HEK293 (cell line): ENCODE data around the gene SCRN2.

Source experiments
- CTCF ChIA-PET: fragments of 350-600 bp; formaldehyde crosslinking; extraction: SDS; loops from one replicate; lab custom pipeline; 2021; ENCODE audit warnings: antibody characterized with exemption; lab: Yijun Ruan, JAX
- POLR2A ChIA-PET: fragments of 300-600 bp; formaldehyde crosslinking; extraction: SDS; loops from one replicate; lab custom pipeline; 2020; ENCODE audit warnings: antibody characterized with exemption, inconsistent platforms; lab: Yijun Ruan, JAX
- H3K27ac ChIP-seq: fragments of 200-500 bp; sonication (Bioruptor generic); 2 replicates; pipeline ENCODE4 v1.5.1; 2014; ENCODE audit warnings: low read depth, low read length, control low read depth, inconsistent platforms; ENCODE audit errors: extremely low read depth
- H3K36me3 ChIP-seq, 2 experiments: fragments of 200-500 bp in 1 of 2; sonication (Bioruptor generic) in 1 of 2; 1 replicate in 1 of 2; 2 replicates in 1 of 2; pipeline ENCODE4 v1.5.1; 2014 to 2017; ENCODE audit warnings: inconsistent platforms in 2 of 2, low read length in 2 of 2; ENCODE audit not compliant: control insufficient read depth in 2 of 2, insufficient read depth in 1 of 2
- H3K4me1 ChIP-seq: fragments of 200-500 bp; sonication (Bioruptor generic); 2 replicates; pipeline ENCODE4 v1.5.1; 2014; ENCODE audit warnings: mild to moderate bottlenecking, low read length, inconsistent platforms; ENCODE audit not compliant: control insufficient read depth, insufficient read depth
- H3K4me3 ChIP-seq: 2 replicates; pipeline ENCODE4 v1.5.1; 2011; ENCODE audit warnings: low read depth, mild to moderate bottlenecking, control low read depth, low read length, moderate library complexity
- H3K9me3 ChIP-seq: fragments of 200-500 bp; sonication (Bioruptor generic); 2 replicates; pipeline ENCODE4 v1.5.1; 2014; ENCODE audit warnings: low read depth, low read length, inconsistent platforms; ENCODE audit not compliant: control insufficient read depth, insufficient read depth
- IKZF3 ChIP-seq: fragments of 450-650 bp; IDR thresholded peaks from 2 replicates; pipeline ENCODE4 v1.5.0; 2018; ENCODE audit warnings: missing biosample characterization, mild to moderate bottlenecking, missing genetic modification characterization, moderate library complexity
- SP2 ChIP-seq: fragments of 450-650 bp; formaldehyde crosslinking; IDR thresholded peaks from 2 replicates; pipeline ENCODE4 v1.5.1; 2016; ENCODE audit warnings: missing biosample characterization, missing genetic modification characterization
- TCF7L2 ChIP-seq: IDR thresholded peaks from 2 replicates; pipeline ENCODE4 v1.6.1; 2011; ENCODE audit warnings: low read depth, mild to moderate bottlenecking, inconsistent platforms, low read length, moderate library complexity, borderline replicate concordance
- ZBTB48 ChIP-seq: fragments of 450-650 bp; formaldehyde crosslinking; IDR thresholded peaks from 2 replicates; pipeline ENCODE4 v1.5.1; 2016; ENCODE audit warnings: missing biosample characterization, missing genetic modification characterization
- ZNF112 ChIP-seq: fragments of 450-650 bp; formaldehyde crosslinking; IDR thresholded peaks from 2 replicates; pipeline ENCODE4 v1.5.0; 2017; ENCODE audit warnings: missing biosample characterization, missing genetic modification characterization
- ZNF121 ChIP-seq: fragments of 450-650 bp; formaldehyde crosslinking; IDR thresholded peaks from 2 replicates; pipeline ENCODE4 v1.5.1; 2016; ENCODE audit warnings: missing biosample characterization, missing genetic modification characterization
- ZNF214 ChIP-seq: fragments of 450-650 bp; formaldehyde crosslinking; IDR thresholded peaks from 2 replicates; pipeline ENCODE4 v1.5.1; 2017; ENCODE audit warnings: missing biosample characterization, mild to moderate bottlenecking, missing genetic modification characterization, borderline replicate concordance
- ZNF221 ChIP-seq: fragments of 450-650 bp; formaldehyde crosslinking; IDR thresholded peaks from 2 replicates; pipeline ENCODE4 v1.5.1; 2017; ENCODE audit warnings: missing biosample characterization, missing genetic modification characterization, borderline replicate concordance
- ZNF292 ChIP-seq: fragments of 450-650 bp; formaldehyde crosslinking; IDR thresholded peaks from 2 replicates; pipeline ENCODE4 v1.5.1; 2016; ENCODE audit warnings: low read depth, missing biosample characterization, missing genetic modification characterization, borderline replicate concordance
- ZNF324 ChIP-seq: fragments of 450-650 bp; formaldehyde crosslinking; IDR thresholded peaks from 2 replicates; pipeline ENCODE4 v1.5.1; 2016; ENCODE audit warnings: missing biosample characterization, missing genetic modification characterization
- ZNF37A ChIP-seq: fragments of 450-650 bp; IDR thresholded peaks from 2 replicates; pipeline ENCODE4 v1.5.1; 2018; ENCODE audit warnings: missing biosample characterization, missing genetic modification characterization
- ZNF426 ChIP-seq: fragments of 450-650 bp; formaldehyde crosslinking; IDR thresholded peaks from 2 replicates; pipeline ENCODE4 v1.5.1; 2017; ENCODE audit warnings: missing biosample characterization, missing genetic modification characterization, mild to moderate bottlenecking, inconsistent platforms, moderate library complexity
- ZNF48 ChIP-seq: fragments of 450-650 bp; formaldehyde crosslinking; IDR thresholded peaks from 2 replicates; pipeline ENCODE4 v1.5.1; 2016; ENCODE audit warnings: missing biosample characterization, missing genetic modification characterization
- ZNF501 ChIP-seq: fragments of 450-650 bp; formaldehyde crosslinking; IDR thresholded peaks from 2 replicates; pipeline ENCODE4 v1.5.1; 2016; ENCODE audit warnings: missing biosample characterization, missing genetic modification characterization
- ZNF560 ChIP-seq: fragments of 450-650 bp; formaldehyde crosslinking; IDR thresholded peaks from 2 replicates; pipeline ENCODE4 v1.5.1; 2017; ENCODE audit warnings: missing biosample characterization, missing genetic modification characterization, borderline replicate concordance
- ZNF561 ChIP-seq: fragments of 450-650 bp; IDR thresholded peaks from 2 replicates; pipeline ENCODE4 v1.5.1; 2018; ENCODE audit warnings: missing biosample characterization, missing genetic modification characterization, borderline replicate concordance
- ZNF585B ChIP-seq: fragments of 450-650 bp; formaldehyde crosslinking; IDR thresholded peaks from 2 replicates; pipeline ENCODE4 v1.5.1; 2016; ENCODE audit warnings: missing biosample characterization, missing genetic modification characterization
- TF ChIP-seq, protein P1 (sequence below): fragments of 450-650 bp; formaldehyde crosslinking; IDR thresholded peaks from 2 replicates; pipeline ENCODE4 v1.5.1; 2016; ENCODE audit warnings: missing biosample characterization, missing genetic modification characterization
- TF ChIP-seq, protein P2 (sequence below): fragments of 450-650 bp; formaldehyde crosslinking; IDR thresholded peaks from 2 replicates; pipeline ENCODE4 v1.5.1; 2016; ENCODE audit warnings: missing biosample characterization, missing genetic modification characterization
- TF ChIP-seq, protein P3 (sequence below): fragments of 450-650 bp; formaldehyde crosslinking; IDR thresholded peaks from 2 replicates; pipeline ENCODE4 v1.5.1; 2017; ENCODE audit warnings: missing biosample characterization, missing genetic modification characterization
- TF ChIP-seq, protein P4 (sequence below): fragments of 450-650 bp; formaldehyde crosslinking; IDR thresholded peaks from 2 replicates; pipeline ENCODE4 v1.5.1; 2016; ENCODE audit warnings: missing biosample characterization, missing genetic modification characterization

SCRN2 gene

DNA sequence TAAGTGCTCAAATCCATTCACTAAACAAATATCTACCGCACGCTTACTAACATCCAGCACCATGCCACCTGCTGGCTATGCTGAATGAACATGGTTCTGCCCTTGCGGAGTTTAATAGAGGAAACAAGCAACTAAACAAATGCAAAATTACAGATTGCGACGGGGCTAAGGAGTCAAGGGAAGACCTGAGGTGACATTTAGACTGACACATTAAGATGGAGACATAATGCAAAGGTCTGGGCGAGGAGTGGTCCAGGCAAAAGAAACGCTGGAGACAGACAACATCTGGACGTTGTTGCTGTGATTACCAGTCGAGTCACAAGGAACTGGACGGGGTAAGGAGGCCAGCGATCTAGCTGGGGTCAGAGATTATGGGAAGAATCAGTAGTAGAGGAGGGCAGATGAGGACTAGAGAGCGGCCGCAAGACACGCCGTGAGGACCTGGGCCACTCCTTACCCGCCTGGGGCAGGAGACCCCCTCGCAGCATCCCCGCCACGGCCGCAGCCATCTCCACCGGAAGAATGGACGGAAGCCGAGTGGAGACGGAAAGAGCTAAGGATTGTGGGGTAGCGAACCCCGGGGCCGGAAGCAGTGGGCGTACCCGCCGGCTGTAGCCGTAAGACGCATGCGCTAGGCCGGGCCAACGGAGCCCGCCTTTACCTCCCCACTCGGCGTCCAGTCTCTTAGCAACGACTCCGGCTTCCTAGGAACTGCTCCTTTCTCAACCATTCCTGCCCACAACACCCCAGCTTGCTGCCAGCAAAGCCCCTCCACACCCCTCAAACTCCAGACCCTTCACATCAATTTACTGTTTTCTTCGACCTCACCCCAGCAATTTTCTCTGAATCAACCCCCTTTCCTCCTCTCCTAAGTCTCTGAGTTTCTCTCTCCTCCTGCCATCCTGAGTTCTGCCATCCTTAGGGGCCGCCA lies 9.8 kb downstream of the SCRN2 start, which contains the start of the genes LRRC46 and MRPL10 (continued):
- TF ChIP-seq ZNF292 (tag by site-specific recombination) (no peak), ZNF324 (tag by site-specific recombination) (0 out of 2 replicates have a peak, but pooled peaks have one; percentile 42), ZNF221 (tag by site-specific recombination) (no peak), ZNF112 (tag by site-specific recombination) (no peak), ZNF37A (tag by site-specific recombination) (no peak)

DNA sequence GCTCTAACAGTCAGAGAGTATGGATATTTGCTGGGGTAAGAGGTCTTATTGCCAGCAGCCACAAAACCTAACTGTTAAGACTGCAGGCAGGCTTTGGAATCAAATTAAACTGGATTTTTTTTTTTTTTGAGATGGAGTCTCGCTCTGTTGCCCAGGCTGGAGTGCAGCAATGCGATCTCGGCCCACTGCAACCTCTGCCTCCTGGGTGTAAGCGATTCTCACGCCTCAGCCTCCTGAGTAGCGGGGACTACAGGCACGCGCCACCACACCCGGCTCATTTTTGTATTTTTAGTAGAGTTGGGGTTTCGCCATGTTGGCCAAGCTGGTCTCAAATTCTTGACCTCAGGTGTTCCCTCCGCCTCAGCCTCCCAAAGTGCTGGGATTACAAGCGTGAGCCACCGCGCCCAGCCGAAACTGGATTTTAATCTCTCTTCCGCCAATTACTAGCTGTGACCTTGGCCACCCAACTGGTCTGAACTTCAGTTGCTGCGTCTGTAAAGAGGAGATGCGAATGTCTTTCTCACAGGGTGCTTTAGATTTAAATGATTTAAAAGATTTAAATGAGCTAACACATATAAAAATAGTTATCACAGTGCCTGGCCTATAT lies 10.6 kb downstream of the SCRN2 start:
- POLR2A ChIA-PET: interaction anchor here (1.2 to 2.1 kb wide), 9 partner anchors 8 to 213 kb away, joined by 3 to 50 read pairs (median 7); partner anchors contain the start of genes CDK5RAP3, OSBPL7, SCRN2 and SP2
- CTCF ChIA-PET: interaction anchor here (0.7 to 2.6 kb wide), 5 partner anchors 11 to 184 kb away, joined by 3 to 21 read pairs (median 5); partner anchors contain the start of gene SCRN2
- Histone ChIP-seq H3K4me1 (peaks cover 7% of the 10 kb centered on the region; the same call in 1 of the 2 replicates), H3K4me3 (peak overlapping the region; percentile 92), H3K27ac (peak overlapping the region; percentile 21; the same call in 1 of the 2 replicates), H3K36me3 (peaks cover 20 to 39% of the 10 kb centered on the region in 2 experiments), H3K9me3 (no peaks in the 10 kb centered on the region)
- TF ChIP-seq ZNF214 (tag by site-specific recombination) (no peak), ZNF560 (tag by site-specific recombination) (no peak), ZNF426 (tag by site-specific recombination) (no peak), ZNF561 (tag by site-specific recombination) (no peak), TCF7L2 (no peak), ZNF121 (tag by site-specific recombination) (no peak), ZNF585B (tag by site-specific recombination) (no peak), SP2 (no peak), ZNF48 (tag by site-specific recombination) (no peak), ZNF501 (tag by site-specific recombination) (no peak), IKZF3 (tag by site-specific recombination) (no peak), ZBTB48 (no peak)
- TF ChIP-seq, protein P1, sequence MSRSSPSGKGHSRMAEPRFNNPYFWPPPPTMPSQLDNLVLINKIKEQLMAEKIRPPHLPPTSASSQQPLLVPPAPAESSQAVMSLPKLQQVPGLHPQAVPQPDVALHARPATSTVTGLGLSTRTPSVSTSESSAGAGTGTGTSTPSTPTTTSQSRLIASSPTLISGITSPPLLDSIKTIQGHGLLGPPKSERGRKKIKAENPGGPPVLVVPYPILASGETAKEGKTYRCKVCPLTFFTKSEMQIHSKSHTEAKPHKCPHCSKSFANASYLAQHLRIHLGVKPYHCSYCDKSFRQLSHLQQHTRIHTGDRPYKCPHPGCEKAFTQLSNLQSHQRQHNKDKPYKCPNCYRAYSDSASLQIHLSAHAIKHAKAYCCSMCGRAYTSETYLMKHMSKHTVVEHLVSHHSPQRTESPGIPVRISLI (tag by site-specific recombination): no peak
- TF ChIP-seq, protein P2, sequence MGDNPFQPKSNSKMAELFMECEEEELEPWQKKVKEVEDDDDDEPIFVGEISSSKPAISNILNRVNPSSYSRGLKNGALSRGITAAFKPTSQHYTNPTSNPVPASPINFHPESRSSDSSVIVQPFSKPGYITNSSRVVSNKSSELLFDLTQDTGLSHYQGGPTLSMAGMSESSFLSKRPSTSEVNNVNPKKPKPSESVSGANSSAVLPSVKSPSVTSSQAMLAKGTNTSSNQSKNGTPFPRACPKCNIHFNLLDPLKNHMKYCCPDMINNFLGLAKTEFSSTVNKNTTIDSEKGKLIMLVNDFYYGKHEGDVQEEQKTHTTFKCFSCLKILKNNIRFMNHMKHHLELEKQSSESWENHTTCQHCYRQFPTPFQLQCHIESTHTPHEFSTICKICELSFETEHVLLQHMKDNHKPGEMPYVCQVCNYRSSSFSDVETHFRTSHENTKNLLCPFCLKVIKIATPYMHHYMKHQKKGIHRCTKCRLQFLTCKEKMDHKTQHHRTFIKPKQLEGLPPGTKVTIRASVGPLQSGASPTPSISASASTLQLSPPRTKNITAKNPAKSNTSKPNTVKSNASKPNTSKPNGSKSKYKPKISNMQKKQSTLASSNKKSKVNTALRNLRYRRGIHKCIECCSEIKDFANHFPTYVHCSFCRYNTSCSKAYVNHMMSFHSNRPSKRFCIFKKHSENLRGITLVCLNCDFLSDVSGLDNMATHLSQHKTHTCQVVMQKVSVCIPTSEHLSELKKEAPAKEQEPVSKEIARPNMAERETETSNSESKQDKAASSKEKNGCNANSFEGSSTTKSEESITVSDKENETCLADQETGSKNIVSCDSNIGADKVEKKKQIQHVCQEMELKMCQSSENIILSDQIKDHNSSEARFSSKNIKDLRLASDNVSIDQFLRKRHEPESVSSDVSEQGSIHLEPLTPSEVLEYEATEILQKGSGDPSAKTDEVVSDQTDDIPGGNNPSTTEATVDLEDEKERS (tag by site-specific recombination): no peak
- TF ChIP-seq, protein P3, sequence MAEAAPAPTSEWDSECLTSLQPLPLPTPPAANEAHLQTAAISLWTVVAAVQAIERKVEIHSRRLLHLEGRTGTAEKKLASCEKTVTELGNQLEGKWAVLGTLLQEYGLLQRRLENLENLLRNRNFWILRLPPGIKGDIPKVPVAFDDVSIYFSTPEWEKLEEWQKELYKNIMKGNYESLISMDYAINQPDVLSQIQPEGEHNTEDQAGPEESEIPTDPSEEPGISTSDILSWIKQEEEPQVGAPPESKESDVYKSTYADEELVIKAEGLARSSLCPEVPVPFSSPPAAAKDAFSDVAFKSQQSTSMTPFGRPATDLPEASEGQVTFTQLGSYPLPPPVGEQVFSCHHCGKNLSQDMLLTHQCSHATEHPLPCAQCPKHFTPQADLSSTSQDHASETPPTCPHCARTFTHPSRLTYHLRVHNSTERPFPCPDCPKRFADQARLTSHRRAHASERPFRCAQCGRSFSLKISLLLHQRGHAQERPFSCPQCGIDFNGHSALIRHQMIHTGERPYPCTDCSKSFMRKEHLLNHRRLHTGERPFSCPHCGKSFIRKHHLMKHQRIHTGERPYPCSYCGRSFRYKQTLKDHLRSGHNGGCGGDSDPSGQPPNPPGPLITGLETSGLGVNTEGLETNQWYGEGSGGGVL (tag by site-specific recombination): no peak
- TF ChIP-seq, protein P4, sequence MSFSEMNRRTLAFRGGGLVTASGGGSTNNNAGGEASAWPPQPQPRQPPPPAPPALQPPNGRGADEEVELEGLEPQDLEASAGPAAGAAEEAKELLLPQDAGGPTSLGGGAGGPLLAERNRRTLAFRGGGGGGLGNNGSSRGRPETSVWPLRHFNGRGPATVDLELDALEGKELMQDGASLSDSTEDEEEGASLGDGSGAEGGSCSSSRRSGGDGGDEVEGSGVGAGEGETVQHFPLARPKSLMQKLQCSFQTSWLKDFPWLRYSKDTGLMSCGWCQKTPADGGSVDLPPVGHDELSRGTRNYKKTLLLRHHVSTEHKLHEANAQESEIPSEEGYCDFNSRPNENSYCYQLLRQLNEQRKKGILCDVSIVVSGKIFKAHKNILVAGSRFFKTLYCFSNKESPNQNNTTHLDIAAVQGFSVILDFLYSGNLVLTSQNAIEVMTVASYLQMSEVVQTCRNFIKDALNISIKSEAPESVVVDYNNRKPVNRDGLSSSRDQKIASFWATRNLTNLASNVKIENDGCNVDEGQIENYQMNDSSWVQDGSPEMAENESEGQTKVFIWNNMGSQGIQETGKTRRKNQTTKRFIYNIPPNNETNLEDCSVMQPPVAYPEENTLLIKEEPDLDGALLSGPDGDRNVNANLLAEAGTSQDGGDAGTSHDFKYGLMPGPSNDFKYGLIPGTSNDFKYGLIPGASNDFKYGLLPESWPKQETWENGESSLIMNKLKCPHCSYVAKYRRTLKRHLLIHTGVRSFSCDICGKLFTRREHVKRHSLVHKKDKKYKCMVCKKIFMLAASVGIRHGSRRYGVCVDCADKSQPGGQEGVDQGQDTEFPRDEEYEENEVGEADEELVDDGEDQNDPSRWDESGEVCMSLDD (tag by site-specific recombination): no peak
- TF ChIP-seq, all 188 proteins: peak for 0
